CD4-positive, alpha-beta T cell treated with Interleukin-4 for 1 hour (primary cell): ENCODE measurements around the gene RAB11B.
"Not testable (repeated sequence)": the region's sequence is repeated elsewhere in the genome, so short reads cannot be mapped to it uniquely, and the experiment has no call there.

Experiments used
- DNase-seq, 2 donors: peaks; one replicate each; pipeline ENCODE4 v3.0.0-alpha.2; 2020 to 2022

Gene RAB11B

GRCh38 chr19:8441725-8442544 is 51.8 kb downstream of the RAB11B start:
- no peak for DNase-seq

GRCh38 chr19:8444140-8444676 is 54.0 kb downstream of the RAB11B start:
- not testable (repeated sequence) for DNase-seq

GRCh38 chr19:8444677-8445487 is 54.7 kb downstream of the RAB11B start, which contains the start of gene HNRNPM:
TSS of gene HNRNPM (plus strand) at chr19:8444975. CDS start at chr19:8444999, 24 bp downstream.
- DNase-seq, result peak; percentile 99 to 100

- peak; percentile 29 to 37 for DNase-seq
Measured at GRCh38 chr19:8445488-8446001, 55.4 kb downstream of the RAB11B start.

- no peak for DNase-seq
Measured at GRCh38 chr19:8446061-8446709, 56.0 kb downstream of the RAB11B start.

- no peak for DNase-seq
Measured at GRCh38 chr19:8449830-8450229, 59.7 kb downstream of the RAB11B start.

GRCh38 chr19:8451377-8451776 is 61.2 kb downstream of the RAB11B start:
- no peak for DNase-seq

- DNase-seq, result peak in 1 of 2 donors; percentile 19
Measured at GRCh38 chr19:8451885-8452284, 61.7 kb downstream of the RAB11B start.

GRCh38 chr19:8452446-8453123 is 62.4 kb downstream of the RAB11B start:
- no peak for DNase-seq

GRCh38 chr19:8453616-8454015 is 63.5 kb downstream of the RAB11B start:
- no peak for DNase-seq
